SU-DHL-6 (cell line): ENCODE data around the gene DNAJA4.

Experiments
- EZH2phosphoT487 ChIP-seq: fragments of 200-600 bp; sonication (generic), shearing (Covaris generic); conservative IDR thresholded peaks from 2 replicates; pipeline ENCODE4 v1.6.1; 2018; ENCODE audit warnings: mild to moderate bottlenecking, antibody characterized with exemption, low read length, moderate library complexity, mixed read lengths
- TF ChIP-seq, protein P1 (sequence below): fragments of 200-600 bp; sonication (generic); IDR thresholded peaks from one replicate; pipeline ENCODE4 v1.5.1; 2017; ENCODE audit warnings: antibody characterized with exemption, mild to moderate bottlenecking, low read length, moderate library complexity; ENCODE audit not compliant: insufficient read depth, poor library complexity, severe bottlenecking

GRCh38 chr15:78260489-78260888, 3.9 kb upstream of the DNAJA4 start:
- TF ChIP-seq, protein P1, sequence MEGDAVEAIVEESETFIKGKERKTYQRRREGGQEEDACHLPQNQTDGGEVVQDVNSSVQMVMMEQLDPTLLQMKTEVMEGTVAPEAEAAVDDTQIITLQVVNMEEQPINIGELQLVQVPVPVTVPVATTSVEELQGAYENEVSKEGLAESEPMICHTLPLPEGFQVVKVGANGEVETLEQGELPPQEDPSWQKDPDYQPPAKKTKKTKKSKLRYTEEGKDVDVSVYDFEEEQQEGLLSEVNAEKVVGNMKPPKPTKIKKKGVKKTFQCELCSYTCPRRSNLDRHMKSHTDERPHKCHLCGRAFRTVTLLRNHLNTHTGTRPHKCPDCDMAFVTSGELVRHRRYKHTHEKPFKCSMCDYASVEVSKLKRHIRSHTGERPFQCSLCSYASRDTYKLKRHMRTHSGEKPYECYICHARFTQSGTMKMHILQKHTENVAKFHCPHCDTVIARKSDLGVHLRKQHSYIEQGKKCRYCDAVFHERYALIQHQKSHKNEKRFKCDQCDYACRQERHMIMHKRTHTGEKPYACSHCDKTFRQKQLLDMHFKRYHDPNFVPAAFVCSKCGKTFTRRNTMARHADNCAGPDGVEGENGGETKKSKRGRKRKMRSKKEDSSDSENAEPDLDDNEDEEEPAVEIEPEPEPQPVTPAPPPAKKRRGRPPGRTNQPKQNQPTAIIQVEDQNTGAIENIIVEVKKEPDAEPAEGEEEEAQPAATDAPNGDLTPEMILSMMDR: no peak
- TF ChIP-seq EZH2phosphoT487: no peak
